GM12878 (cell line): ENCODE results near the gene DTX1. TPM values are rescaled to one million over a fixed set of nuclear protein-coding genes. Genes with fewer than 3 reads are reported as not detected.

Source experiments
- ATAC-seq: fragments of 200-7000 bp; cut with Tn5 transposase; 3 replicates; pipeline ENCODE4 v1.9.1; 2020; ENCODE audit warnings: mild to moderate bottlenecking, moderate library complexity
- BruUV-seq: library from RNA; stranded (reverse); fragments of 400-500 nt; replicated peaks from 2 replicates; lab custom pipeline; 2021; lab: Mats Ljungman, UMichigan
- CTCF ChIA-PET: fragments of 300-600 bp; sonication (Branson Sonifier 250); formaldehyde crosslinking; extraction: SDS; loops from one replicate; lab custom pipeline; 2021; ENCODE audit warnings: inconsistent platforms; lab: Yijun Ruan, JAX
- POLR2A ChIA-PET: fragments of 350-600 bp; formaldehyde crosslinking; extraction: SDS; loops from one replicate; lab custom pipeline; 2021; ENCODE audit warnings: inconsistent platforms; lab: Charles Lee
- RAD21 ChIA-PET: fragments of 300-600 bp; sonication (Branson Sonifier 250); formaldehyde crosslinking; loops from one replicate; lab custom pipeline; 2023; ENCODE audit warnings: antibody characterized with exemption; ENCODE audit not compliant: unreplicated experiment; lab: Charles Lee
- SMC1A ChIA-PET: fragments of 300-600 bp; sonication (Branson Sonifier 250); formaldehyde crosslinking; loops from one replicate; lab custom pipeline; 2023; ENCODE audit not compliant: unreplicated experiment, uncharacterized antibody; lab: Charles Lee
- DNase-seq: peaks from one replicate; pipeline ENCODE4 v3.0.0-alpha.2; 2011; ENCODE audit warnings: low read depth, low spot score
- FAIRE-seq: peaks from 3 replicates; lab custom pipeline; 2011; peaks lifted over from hg19 to GRCh38; lab: Jason Lieb, UNC
- H2AFZ ChIP-seq: 2 replicates; pipeline ENCODE4 v1.6.0; 2011; ENCODE audit warnings: low read depth, low read length, control low read depth; ENCODE audit not compliant: control insufficient read depth
- H3K27ac ChIP-seq: 2 replicates; pipeline ENCODE4 v1.5.1; 2011; ENCODE audit warnings: control low read depth; ENCODE audit not compliant: control insufficient read depth, insufficient read depth
- H3K27me3 ChIP-seq, 2 experiments: replicated peaks in 1 of 2; 2 replicates each; pipeline versions ENCODE4 v1.6.0 to v1.6.1; 2011; ENCODE audit warnings: low read length in 1 of 2; ENCODE audit not compliant: control insufficient read depth in 2 of 2, insufficient read depth in 2 of 2
- H3K36me3 ChIP-seq, 2 experiments: 2 replicates each; pipeline ENCODE4 v1.5.1; 2011; ENCODE audit warnings: low read length in 1 of 2; ENCODE audit not compliant: control insufficient read depth in 2 of 2, insufficient read depth in 2 of 2
- H3K4me1 ChIP-seq: 2 replicates; pipeline ENCODE4 v1.6.1; 2011; ENCODE audit warnings: mild to moderate bottlenecking, low read length, moderate library complexity, mixed read lengths; ENCODE audit not compliant: control insufficient read depth, insufficient read depth
- H3K4me2 ChIP-seq: 2 replicates; pipeline ENCODE4 v1.6.0; 2011; ENCODE audit warnings: control low read depth; ENCODE audit not compliant: control insufficient read depth, insufficient read depth
- H3K4me3 ChIP-seq: fragments of 200-600 bp; sonication (generic); 2 replicates; pipeline ENCODE4 v1.5.1; 2016
- H3K79me2 ChIP-seq: 2 replicates; pipeline ENCODE4 v1.6.0; 2011; ENCODE audit warnings: low read length; ENCODE audit not compliant: control insufficient read depth, insufficient read depth
- H3K9ac ChIP-seq: 2 replicates; pipeline ENCODE4 v1.8.0; 2011; ENCODE audit warnings: low read length, control low read depth, mixed read lengths; ENCODE audit not compliant: control insufficient read depth, insufficient read depth
- H3K9me3 ChIP-seq: replicated peaks from 3 replicates; pipeline ENCODE4 v1.5.1; 2011; ENCODE audit warnings: mild to moderate bottlenecking, low read length; ENCODE audit not compliant: control insufficient read depth, insufficient read depth
- H4K20me1 ChIP-seq: 2 replicates; pipeline ENCODE4 v1.6.0; 2011; ENCODE audit not compliant: control insufficient read depth, insufficient read depth
- ATF7 ChIP-seq: fragments of 450-650 bp; IDR thresholded peaks from 2 replicates; pipeline ENCODE4 v1.6.1; 2016; ENCODE audit warnings: low read depth, mild to moderate bottlenecking
- BHLHE40 ChIP-seq, 2 experiments: fragments of 450-650 bp in 1 of 2; IDR thresholded peaks; 2 replicates each; pipeline ENCODE4 v1.6.1; 2011 to 2017; ENCODE audit warnings: low read depth in 2 of 2, borderline replicate concordance in 1 of 2, improper control_type of control experiment in 1 of 2, low read length in 1 of 2, mild to moderate bottlenecking in 1 of 2
- MTA2 ChIP-seq: fragments of 450-650 bp; IDR thresholded peaks from 2 replicates; pipeline ENCODE4 v1.6.1; 2016; ENCODE audit warnings: low read depth, mild to moderate bottlenecking, moderate library complexity
- NR2C2 ChIP-seq: IDR thresholded peaks from 2 replicates; pipeline ENCODE4 v1.6.1; 2011; ENCODE audit warnings: borderline replicate concordance, low read depth; ENCODE audit not compliant: control insufficient read depth, insufficient read length
- SPI1 ChIP-seq: IDR thresholded peaks from 2 replicates; pipeline ENCODE4 v1.6.1; 2011; ENCODE audit warnings: low read depth, mild to moderate bottlenecking, low read length, moderate library complexity, borderline replicate concordance; ENCODE audit not compliant: insufficient read depth
- WGBS: methylation state at CpG from one replicate; pipeline ENCODE4 v1.1.6; 2016; ENCODE audit warnings: low lambda C conversion rate; ENCODE audit not compliant: insufficient replicate concordance, insufficient coverage; ENCODE audit errors: missing lambda C conversion rate; 5-methylcytosine and 5-hydroxymethylcytosine counted together
- in situ Hi-C: fragments of 300-500 bp; cut with MboI; formaldehyde crosslinking; loops from 9 replicates; pipeline ENCODE4 v1.14.3; 2018; ENCODE audit warnings: mixed read lengths
- intact Hi-C: fragments of 100-400 bp; cut with micrococcal nuclease; formaldehyde crosslinking; loops from one replicate; pipeline ENCODE4 v1.14.2; 2022; ENCODE audit not compliant: unreplicated experiment
- polyA plus RNA-seq, 11 experiments: library from polyadenylated mRNA; depleted of rRNA in 4 of 11; unstranded in 6 of 11; stranded (reverse) in 5 of 11; fragments of >200 nt; fragmentation: Nextera tagmentation in 4 of 11; fragmentation: Illumina TruSeq in 1 of 11; extraction: Ambion mirVana in 4 of 11; extraction: Trizol in 1 of 11; gene quantifications; 1 replicate in 1 of 11; 2 replicates in 10 of 11; pipeline versions ENCODE4 v1.2.1 to v1.2.3, GENCODE V29; 2011 to 2016; ENCODE audit warnings: inconsistent platforms in 2 of 11, missing spikeins in 2 of 11, low read depth in 1 of 11
- total RNA-seq, 4 experiments: library from RNA; depleted of rRNA in 3 of 4; stranded (reverse); fragments of >200 nt in 3 of 4; fragmentation: Illumina TruSeq in 1 of 4; extraction: Trizol in 1 of 4; gene quantifications; 2 replicates each; pipeline versions ENCODE4 v1.2.1 to v1.2.3, GENCODE V29; 2013 to 2021

Gene DTX1
- total and polyA plus RNA-seq, 10 of the 15 experiments (the other 5 are each of a cell fraction or from before 2014, with no cell fraction given) = 0.09 to 2.8 (median 0.66) TPM

GRCh38 chr12:113142173-113142885 is 85.8 kb downstream of the DTX1 start:
- FAIRE-seq (no peak), ATAC-seq (peak; percentile 50), DNase-seq (no peak)
- H4K20me1 ChIP-seq = no peaks in the 10 kb centered on the region
- H3K4me1 ChIP-seq = no peaks in the 10 kb centered on the region; the same call in 1 of the 2 replicates
- ChIA-PET RAD21 (interaction anchor here (1.6 kb wide), 1 partner anchor 11 kb away, joined by 6 read pairs; no protein-coding TSS in a partner anchor), CTCF (interaction anchor here (2.0 kb wide), 1 partner anchor 30 kb away, joined by 10 read pairs; no protein-coding TSS in a partner anchor), SMC1A (interaction anchor here (0.9 to 1.3 kb wide), 2 partner anchors 10 to 149 kb away, joined by 3 to 5 read pairs; no protein-coding TSS in a partner anchor), POLR2A (interaction anchor here (1.5 kb wide), 1 partner anchor 11 kb away, joined by 4 read pairs; no protein-coding TSS in a partner anchor)
- H3K9ac ChIP-seq = peak overlapping the region; percentile 15; the same call in 1 of the 2 replicates
- WGBS = 31% methylated on average over 14 of the region's 17 CpGs
- TF ChIP-seq SPI1 (peak; percentile 22; the same call in 1 of the 2 replicates), NR2C2 (no peak), ATF7 (peak; percentile 22; the same call in 1 of the 2 replicates), MTA2 (0 out of 2 replicates have a peak, but pooled peaks have one; percentile 14), BHLHE40 (IDR thresholded peaks at IDR 0.05; ENCODE audit: borderline replicate concordance in 1 of 2, low read depth in 2 of 2, low read length in 1 of 2) (peak in 1 of 2 experiments; percentile 8; a peak in 1 of 4 replicates)
- H2AFZ ChIP-seq = peak overlapping the region; percentile 47
- H3K27ac ChIP-seq = peak overlapping the region; percentile 7; the same call in 1 of the 2 replicates
- H3K4me3 ChIP-seq = no peak overlapping the region
- intact Hi-C loops (no loop called here), in situ Hi-C loops (no loop called here)
- no TSS peak for BruUV-seq
- no peaks in the 10 kb centered on the region for H3K79me2 ChIP-seq
- no peaks in the 10 kb centered on the region for H3K9me3 ChIP-seq
- peak overlapping the region; percentile 10; the same call in 1 of the 2 replicates for H3K4me2 ChIP-seq
- no peaks in the 10 kb centered on the region for H3K36me3 ChIP-seq
- no peaks in the 10 kb centered on the region for H3K27me3 ChIP-seq
